Hepatocyte (in vitro differentiated cells): ENCODE results near the gene FASN.

Source experiments
- EZH2phosphoT487 ChIP-seq: fragments of 200-600 bp; sonication (generic); IDR thresholded peaks from one replicate; pipeline ENCODE4 v1.6.1; 2018; ENCODE audit warnings: antibody characterized with exemption, mild to moderate bottlenecking, low read depth, moderate library complexity; ENCODE audit not compliant: unreplicated experiment, severe bottlenecking
- TF ChIP-seq, protein P1 (sequence below): fragments of 200-600 bp; sonication (generic); IDR thresholded peaks from 2 replicates; pipeline ENCODE4 v1.5.1; 2016; ENCODE audit warnings: antibody characterized with exemption, mild to moderate bottlenecking; ENCODE audit not compliant: poor library complexity

- TF ChIP-seq EZH2phosphoT487: no peak
- TF ChIP-seq, protein P1, sequence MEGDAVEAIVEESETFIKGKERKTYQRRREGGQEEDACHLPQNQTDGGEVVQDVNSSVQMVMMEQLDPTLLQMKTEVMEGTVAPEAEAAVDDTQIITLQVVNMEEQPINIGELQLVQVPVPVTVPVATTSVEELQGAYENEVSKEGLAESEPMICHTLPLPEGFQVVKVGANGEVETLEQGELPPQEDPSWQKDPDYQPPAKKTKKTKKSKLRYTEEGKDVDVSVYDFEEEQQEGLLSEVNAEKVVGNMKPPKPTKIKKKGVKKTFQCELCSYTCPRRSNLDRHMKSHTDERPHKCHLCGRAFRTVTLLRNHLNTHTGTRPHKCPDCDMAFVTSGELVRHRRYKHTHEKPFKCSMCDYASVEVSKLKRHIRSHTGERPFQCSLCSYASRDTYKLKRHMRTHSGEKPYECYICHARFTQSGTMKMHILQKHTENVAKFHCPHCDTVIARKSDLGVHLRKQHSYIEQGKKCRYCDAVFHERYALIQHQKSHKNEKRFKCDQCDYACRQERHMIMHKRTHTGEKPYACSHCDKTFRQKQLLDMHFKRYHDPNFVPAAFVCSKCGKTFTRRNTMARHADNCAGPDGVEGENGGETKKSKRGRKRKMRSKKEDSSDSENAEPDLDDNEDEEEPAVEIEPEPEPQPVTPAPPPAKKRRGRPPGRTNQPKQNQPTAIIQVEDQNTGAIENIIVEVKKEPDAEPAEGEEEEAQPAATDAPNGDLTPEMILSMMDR: no peak
These were observed 5.8 kb upstream of the FASN start for GRCh38 chr17:82103553-82104451.
